Measurements from ENCODE around the gene STAMBPL1. TPM values are rescaled to one million over a fixed set of nuclear protein-coding genes. Genes with fewer than 3 reads are reported as not detected.
A peak's percentile ranks its signal among the peaks of the same experiment; 100 is the strongest.

Gene STAMBPL1
- polyA plus RNA-seq, 10 donors, result 5.0 to 10.5 (median 7.7) TPM

DNA sequence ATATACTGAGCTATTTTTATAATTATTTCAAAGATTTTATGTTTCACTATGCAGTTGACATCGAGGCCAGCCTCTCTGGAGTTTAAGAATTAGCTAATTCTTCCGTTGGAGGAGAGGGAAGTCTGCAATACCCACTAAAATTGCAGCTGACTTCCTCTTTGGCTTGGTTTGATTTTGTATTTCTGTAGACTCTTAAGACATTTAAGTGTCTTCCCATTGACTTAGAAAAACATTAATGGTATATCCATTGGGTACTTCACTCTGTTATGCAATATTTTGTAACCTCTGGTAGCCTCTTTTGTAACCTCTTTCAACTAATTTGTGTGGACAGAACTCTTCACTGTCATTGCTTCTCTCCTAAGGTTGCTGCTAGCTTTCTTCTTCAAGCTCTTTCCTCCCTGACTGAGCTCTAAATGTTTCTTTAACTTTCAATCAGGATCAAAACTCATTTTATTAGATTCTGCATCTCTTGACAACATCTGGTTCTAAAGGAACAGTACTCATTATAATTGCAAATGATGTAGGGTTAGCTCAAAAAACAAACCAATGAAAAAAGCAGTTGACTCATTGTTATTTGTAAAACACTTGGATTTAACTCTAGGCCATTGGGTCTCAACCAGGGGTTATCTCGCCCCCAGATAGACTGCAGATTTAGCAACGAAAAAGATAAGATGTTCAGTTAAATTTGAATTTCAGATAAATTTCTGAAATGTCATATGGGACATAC lies 26.7 kb upstream of the STAMBPL1 start:
- DNase-seq, result peak in 1 of 3 donors; percentile 21

- DNase-seq, result no peak
These were observed 25.4 kb upstream of the STAMBPL1 start for GRCh38 chr10:88854684-88855083.

DNA sequence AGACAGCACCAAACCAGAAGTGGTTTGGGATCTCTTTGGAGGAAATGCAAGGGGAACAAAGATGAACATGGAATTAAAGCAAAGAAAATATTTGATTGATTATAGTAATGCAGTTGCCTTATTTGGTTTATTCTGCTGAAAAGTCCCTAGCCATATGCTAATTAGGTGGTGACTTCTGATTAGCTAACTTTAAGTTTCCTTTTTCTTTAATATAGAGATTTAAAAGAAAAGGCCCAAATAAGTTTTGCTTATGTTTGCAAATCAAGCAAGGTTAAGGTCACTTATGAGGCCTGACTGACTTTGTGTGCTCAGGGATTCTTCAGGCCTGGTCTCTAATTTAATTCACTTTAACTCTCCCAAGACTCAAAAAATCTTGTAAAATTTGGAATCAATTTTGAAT lies 22.2 kb upstream of the STAMBPL1 start:
- no peak for DNase-seq

GRCh38 chr10:88858491-88858890 lies 21.6 kb upstream of the STAMBPL1 start:
- DNase-seq, result no peak

DNA sequence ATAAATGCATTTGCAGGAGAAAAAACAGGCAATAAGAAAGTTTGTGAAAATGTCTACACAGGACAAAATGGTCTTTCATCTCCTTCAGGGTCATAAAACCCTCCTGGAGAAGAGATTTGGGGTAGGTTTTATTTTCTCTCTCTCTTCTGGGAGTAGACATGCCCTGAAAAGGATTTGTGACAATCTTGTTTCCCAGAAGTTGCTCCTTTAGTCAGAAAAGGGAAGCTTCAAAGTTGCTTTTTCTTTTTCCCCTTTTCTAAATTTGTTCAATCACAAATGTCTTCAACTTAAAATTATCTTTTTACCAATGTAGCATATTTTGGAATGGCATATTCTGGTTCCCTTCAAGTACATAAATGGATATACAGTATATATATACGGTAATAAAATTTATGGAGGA lies 19.0 kb upstream of the STAMBPL1 start:
- no peak for DNase-seq

GRCh38 chr10:88865281-88865876 lies 14.7 kb upstream of the STAMBPL1 start:
- peak in 1 of 3 donors; percentile 19 for DNase-seq

- DNase-seq, result no peak
These were observed 13.6 kb upstream of the STAMBPL1 start for GRCh38 chr10:88866454-88866853.

- no peak for DNase-seq
These were observed 10.0 kb upstream of the STAMBPL1 start for GRCh38 chr10:88870089-88870488.

DNA sequence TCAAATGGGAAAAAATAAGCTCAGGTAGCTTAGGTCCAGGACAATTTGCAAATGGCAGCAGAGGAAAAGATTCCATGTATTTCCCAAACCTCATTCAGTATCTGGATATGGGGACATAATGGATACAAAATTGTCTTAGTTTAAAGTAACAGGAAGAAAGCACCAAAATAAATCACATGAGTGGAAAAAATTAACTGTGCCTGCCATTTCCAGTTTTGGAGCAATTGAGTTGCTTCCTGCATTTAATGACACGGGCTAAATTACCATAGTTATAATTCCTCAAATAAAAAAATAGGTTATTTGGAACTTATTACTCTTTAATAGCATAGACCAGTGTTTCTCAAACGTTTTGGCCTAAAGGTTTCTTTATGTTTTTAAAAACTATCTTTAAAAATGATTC lies 6.3 kb upstream of the STAMBPL1 start:
- no peak for DNase-seq

GRCh38 chr10:88874281-88874680 lies 5.8 kb upstream of the STAMBPL1 start:
- DNase-seq, result no peak

- DNase-seq, result no peak
These were observed 5.0 kb upstream of the STAMBPL1 start for GRCh38 chr10:88875081-88875480.

DNA sequence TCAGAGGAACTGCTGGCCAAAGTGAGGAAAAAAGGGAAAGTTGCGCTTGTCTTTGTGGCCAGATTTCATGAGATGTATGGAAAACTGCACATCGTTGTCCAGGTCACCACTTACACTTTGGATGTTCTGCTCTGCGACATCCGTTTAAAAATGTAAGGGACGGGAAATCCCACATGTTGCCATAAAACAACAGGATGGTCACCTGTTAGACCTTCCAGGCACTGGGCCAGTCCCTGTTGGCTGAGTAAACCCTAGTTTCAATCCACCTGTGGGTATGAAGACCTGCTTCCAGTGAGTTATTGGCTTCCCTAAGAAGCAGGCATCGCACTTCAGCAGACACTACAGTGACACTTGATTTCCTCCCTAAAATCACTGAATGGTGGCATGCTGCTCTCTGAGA lies 2.7 kb upstream of the STAMBPL1 start:
- no peak for DNase-seq

- peak; percentile 68 to 97 (median 85) for DNase-seq
These were observed 434 bp downstream of the STAMBPL1 start for GRCh38 chr10:88880282-88881076.

DNA sequence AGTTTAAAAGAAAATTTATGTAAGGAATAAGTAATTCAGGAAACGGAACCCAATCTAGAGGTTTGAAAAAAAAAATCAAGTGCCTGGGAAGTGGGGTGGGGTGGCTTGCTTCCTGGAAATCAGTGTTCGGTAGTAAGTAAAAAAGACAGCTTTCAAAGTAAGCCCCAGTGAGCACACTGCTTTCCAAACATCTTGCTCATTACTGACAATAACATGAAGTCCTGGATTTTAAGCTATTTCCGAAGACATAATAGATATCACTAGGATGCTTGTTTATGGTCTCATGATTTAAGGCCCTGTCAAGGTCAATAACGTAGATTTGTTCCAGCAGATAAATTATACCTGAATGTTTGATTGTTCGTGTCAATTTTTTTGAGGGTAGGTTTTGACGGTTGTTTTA lies 1.3 kb downstream of the STAMBPL1 start:
- DNase-seq, result peak in 1 of 3 donors; percentile 59

DNA sequence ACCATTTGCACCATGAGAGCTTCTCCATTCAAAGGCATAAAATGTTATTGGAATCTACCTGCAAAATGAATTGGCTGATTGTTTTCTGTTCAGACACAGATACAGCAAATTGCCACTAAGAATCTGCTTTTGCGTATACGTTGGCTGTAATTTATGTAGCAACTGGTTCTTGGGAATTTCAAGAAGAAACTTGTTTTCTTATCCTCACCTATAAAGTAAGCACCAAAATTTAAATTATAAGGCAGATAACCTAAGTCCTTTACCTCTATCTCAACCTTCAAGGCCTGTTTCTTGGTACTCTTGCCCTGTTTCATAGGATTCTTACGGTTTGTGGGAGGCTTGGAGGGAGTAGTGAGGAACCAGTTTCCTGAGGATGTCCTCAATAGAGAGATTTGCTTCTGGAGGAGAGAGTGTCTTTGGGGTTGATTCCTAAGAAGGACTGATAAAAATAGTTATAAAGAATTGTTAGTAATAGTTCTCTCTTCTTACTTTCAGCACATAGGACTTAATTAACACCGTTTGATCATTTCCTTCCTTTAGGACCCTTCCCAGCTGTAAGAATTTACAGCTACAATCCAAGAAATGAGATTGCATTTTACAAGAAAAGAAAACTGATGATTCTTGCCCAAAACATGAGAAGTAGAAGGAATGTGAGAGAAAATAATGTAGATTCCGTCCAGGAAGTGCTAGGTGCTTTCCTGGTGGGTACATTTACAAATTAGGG lies 2.0 kb downstream of the STAMBPL1 start:
- DNase-seq, result no peak

DNA sequence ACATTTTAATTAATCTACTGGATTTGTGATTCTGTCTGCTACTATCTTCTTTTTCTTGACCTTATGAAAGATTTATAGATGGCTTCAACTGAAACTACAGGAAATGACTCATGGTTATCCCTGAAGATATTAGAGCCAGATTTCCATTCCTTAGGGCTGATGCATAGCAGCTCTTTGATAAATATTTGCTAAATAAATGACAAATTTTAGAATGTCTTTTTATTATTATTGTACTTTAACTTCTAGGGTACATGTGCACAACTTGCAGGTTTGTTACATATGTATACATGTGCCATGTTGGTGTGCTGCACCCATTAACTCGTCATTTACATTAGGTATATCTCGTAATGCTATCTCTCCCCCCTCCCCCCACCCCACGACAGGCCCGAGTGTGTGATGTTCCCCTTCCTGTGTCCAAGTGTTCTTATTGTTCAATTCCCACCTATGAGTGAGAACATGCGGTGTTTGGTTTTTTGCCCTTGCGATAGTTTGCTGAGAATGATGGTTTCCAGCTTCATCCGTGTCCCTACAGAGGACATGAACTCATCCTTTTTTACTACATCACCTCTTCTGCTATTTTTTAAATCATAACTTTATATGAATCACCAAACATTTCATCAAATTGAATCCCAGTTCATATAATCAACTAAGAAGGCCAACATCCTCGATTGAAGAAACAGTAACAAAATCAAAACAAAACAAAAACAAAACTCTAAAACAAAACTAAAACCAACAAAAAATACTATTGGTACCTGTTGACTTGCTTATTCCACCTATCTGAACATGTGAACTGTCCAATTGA lies 2.8 kb downstream of the STAMBPL1 start:
- DNase-seq, result peak in 2 of 3 donors; percentile 50 to 62

DNA sequence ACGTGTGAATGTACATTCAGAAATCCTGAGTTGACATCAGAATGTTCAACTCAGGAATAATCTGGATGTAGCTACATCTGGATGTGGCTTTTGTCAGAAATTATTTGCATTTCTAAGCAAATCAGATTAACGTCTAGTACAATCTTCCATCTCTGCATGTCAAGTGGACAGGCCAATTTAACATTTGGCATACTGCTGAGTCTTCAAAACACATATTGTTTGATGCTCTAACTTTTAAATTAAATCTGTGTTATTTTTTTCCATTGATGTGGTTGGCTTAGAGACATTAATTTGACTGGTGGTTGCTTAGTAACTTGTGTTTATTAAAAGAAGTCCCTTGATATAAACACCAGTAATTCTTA lies 3.4 kb downstream of the STAMBPL1 start:
- no peak for DNase-seq

GRCh38 chr10:88886557-88886956 lies 6.5 kb downstream of the STAMBPL1 start:
- DNase-seq, result no peak

DNA sequence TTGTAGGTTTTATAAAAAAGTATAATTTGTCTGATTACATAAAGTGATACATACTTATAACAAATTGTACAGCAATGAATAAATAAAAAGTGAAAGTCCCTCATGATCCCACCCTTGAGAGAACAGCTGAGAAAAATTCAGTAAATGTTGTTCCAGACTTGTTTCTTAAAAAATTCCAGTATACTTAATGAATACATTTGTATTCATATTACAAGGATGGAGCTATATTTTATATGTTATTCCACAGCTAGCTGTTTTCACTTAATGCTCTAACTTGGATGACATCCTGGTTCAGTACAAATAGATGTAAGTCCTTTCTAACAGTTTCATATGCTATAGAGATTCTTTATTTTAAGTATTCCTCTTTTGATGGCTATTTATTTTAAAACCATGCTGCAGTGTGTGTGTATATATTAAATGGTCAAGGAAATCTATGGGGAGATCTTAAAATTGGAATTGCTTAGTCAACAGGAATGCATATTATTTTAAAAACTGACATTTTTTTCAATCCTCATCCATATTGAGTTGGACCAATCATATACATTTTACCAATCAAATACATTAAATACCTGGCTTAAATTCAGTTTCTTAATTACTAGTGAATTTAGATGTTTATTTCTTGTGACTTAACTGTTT lies 8.9 kb downstream of the STAMBPL1 start:
- DNase-seq, result peak in 1 of 3 donors; percentile 74

GRCh38 chr10:88889559-88890337 lies 9.7 kb downstream of the STAMBPL1 start:
- no peak for DNase-seq
